Sigmoid colon (tissue), 7 donors: ENCODE results near the gene ZNF334. TPM values are rescaled to one million over a fixed set of nuclear protein-coding genes. Genes with fewer than 3 reads are reported as not detected.

Experiments used
- DNase-seq: peaks from one replicate; pipeline ENCODE4 v3.0.0-alpha.2; 2019
- H3K27ac ChIP-seq, 4 donors: fragments of 200-600 bp; sonication (generic); one replicate each; pipeline ENCODE4 v1.5.1; 2016 to 2019; ENCODE audit warnings: mild to moderate bottlenecking in 1 of 4
- H3K27me3 ChIP-seq, 3 donors: fragments of 200-600 bp; sonication (generic); one replicate each; pipeline ENCODE4 v1.5.1; 2019; ENCODE audit warnings: mild to moderate bottlenecking in 1 of 3
- H3K36me3 ChIP-seq, 4 donors: fragments of 200-600 bp; sonication (generic); one replicate each; pipeline ENCODE4 v1.5.1; 2016 to 2019
- H3K4me1 ChIP-seq, 4 donors: fragments of 200-600 bp; sonication (generic); one replicate each; pipeline ENCODE4 v1.5.1; 2017 to 2019
- H3K4me3 ChIP-seq, 4 donors: fragments of 200-600 bp; sonication (generic); one replicate each; pipeline ENCODE4 v1.5.1; 2017 to 2019; ENCODE audit warnings: mild to moderate bottlenecking in 2 of 4, moderate library complexity in 1 of 4
- H3K9me3 ChIP-seq, 4 donors: fragments of 200-600 bp in 3 of 4; sonication (generic) in 3 of 4; one replicate each; pipeline versions ENCODE4 v1.5.1 to v1.6.1; 2013 to 2019
- CTCF ChIP-seq, 4 experiments: fragments of 450-650 bp in 3 of 4; fragments of 200-600 bp in 1 of 4; IDR thresholded peaks; one replicate each; pipeline ENCODE4 v1.5.1; 2016 to 2019; ENCODE audit warnings: antibody characterized with exemption in 4 of 4, mild to moderate bottlenecking in 3 of 4, moderate library complexity in 2 of 4
- EP300 ChIP-seq, 4 donors: sonication (generic); formaldehyde crosslinking; IDR thresholded peaks; one replicate each; pipeline ENCODE4 v1.6.1; 2017; ENCODE audit warnings: antibody characterized with exemption in 4 of 4
- POLR2A ChIP-seq, 2 donors: fragments of 450-650 bp; IDR thresholded peaks; one replicate each; pipeline ENCODE4 v1.6.1; 2016; ENCODE audit warnings: antibody characterized with exemption in 2 of 2, mild to moderate bottlenecking in 2 of 2, moderate library complexity in 2 of 2
- POLR2AphosphoS5 ChIP-seq, 4 donors: sonication (generic); formaldehyde crosslinking; IDR thresholded peaks; one replicate each; pipeline ENCODE4 v1.6.1; 2017; ENCODE audit warnings: antibody characterized with exemption in 4 of 4
- WGBS, 2 donors: extraction: QIAGEN DNeasy Blood & Tissue Kit; methylation state at CpG; one replicate each; pipeline ENCODE4 v1.1.7; 2013; 5-methylcytosine and 5-hydroxymethylcytosine counted together
- intact Hi-C: fragments of 100-400 bp; cut with DNase I; formaldehyde crosslinking; loops from one replicate; pipeline ENCODE4 v1.15.1; 2023
- polyA plus RNA-seq, 3 donors: library from polyadenylated mRNA; stranded (reverse); fragments of 200-250 nt; gene quantifications; one replicate each; pipeline ENCODE4 v1.2.3, GENCODE V29; 2013
- total RNA-seq, 4 donors: library from RNA; depleted of rRNA; stranded (reverse); fragments of >200 nt; gene quantifications; one replicate each; pipeline ENCODE4 v1.1.0, GENCODE V29; 2016
- donor health status: healthy with polysubstance abuse.
- donor health status: Bipolar disorder and iron deficiency.
- donor health status: healthy.

The ZNF334 gene
- total and polyA plus RNA-seq, 7 donors = 0.46 to 6.6 (median 2.6) TPM

DNA sequence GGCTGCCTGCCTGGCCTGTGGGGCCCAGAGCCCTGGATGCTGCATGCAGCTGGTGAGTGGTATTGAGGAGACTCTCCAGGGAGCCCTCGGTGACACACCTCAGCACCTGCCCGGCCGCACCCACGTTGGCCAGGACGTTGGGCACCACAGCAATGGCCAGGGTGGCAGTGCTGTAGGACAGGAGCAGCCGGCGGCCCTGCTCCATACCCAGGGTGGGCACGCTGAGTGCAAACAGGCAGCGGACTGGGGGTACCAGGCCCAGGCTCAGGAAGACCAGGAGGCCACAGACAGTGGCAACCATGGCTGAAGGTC, 32.4 kb upstream of the ZNF334 start:
- intact Hi-C loops = no loop called here
- TF ChIP-seq POLR2A (IDR thresholded peaks at IDR 0.05) (no peak), CTCF (IDR thresholded peaks at IDR 0.05) (no peak), EP300 (IDR thresholded peaks at IDR 0.05) (no peak), POLR2AphosphoS5 (IDR thresholded peaks at IDR 0.05) (no peak)
- Histone ChIP-seq H3K4me1 (no peaks in the 10 kb centered on the region), H3K9me3 (no peaks in the 10 kb centered on the region), H3K36me3 (no peaks in the 10 kb centered on the region), H3K4me3 (no peak overlapping the region), H3K27me3 (peaks cover 0 to 12% (median 0%) of the 10 kb centered on the region in 3 donors), H3K27ac (no peak overlapping the region)
- DNase-seq = no peak
- 87 to 93% methylated on average over 9 of the region's 9 CpGs for WGBS, 2 donors

DNA sequence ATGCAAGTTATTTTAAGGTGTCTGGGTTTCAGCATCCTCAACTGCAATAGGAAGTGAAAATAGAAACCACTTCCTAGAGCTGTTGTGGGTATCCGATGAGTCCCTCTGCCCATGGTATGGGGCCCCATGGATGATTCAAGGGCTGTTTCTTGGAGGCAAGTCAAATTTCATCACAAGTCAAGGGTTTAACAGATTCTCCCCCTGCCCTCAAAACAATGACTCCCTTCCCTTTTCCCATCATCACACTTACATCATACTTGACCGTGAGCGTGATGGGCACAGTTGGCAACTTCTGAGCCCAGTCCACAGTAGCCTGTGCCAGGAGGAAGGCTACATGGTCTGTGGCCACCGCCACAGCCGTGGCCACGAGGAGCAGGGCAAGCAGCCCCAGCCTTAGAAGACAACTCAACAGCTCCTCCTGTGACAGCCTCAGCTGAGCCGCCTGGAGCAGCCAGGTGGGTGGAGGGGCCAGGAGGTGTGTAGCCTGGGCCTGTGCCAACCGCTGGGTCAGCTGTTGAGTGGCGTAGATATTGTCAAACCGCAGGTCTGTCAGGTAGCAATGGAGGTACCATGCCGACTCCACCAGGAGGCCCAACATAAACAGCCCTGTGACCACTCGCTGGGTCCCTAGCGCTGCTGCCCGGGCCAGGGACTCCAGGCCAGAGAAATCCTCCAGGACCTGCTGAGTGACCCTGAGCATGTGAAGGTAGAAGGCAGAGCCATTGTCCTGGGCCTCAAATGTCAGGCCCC, 31.9 kb upstream of the ZNF334 start:
- H3K27me3 ChIP-seq = peaks cover 0 to 12% (median 0%) of the 10 kb centered on the region in 3 donors
- no peak for DNase-seq
- intact Hi-C loops = no loop called here

DNA sequence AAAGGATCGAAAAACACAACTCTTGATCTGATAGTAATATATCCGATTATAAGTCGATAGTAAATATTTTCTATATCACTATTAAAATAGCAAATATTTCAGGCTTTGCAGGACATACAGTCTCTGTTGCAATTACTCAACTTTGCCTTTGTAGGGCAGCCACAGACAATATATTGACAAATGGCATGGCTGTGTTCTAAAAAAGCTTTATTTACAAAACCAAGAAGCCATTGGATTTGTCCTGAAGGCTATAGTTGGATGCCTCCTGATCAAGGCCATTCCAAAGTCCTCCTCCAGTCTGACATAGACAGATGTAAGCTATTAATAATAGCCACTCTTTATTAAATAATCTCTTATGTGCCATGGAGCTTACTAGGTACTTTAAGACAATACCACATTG, 31.2 kb upstream of the ZNF334 start:
- WGBS, 2 donors = 90 to 96% methylated on average over 3 of the region's 3 CpGs
- intact Hi-C loops = no loop called here
- Histone ChIP-seq H3K27me3 (peaks cover 0 to 12% (median 0%) of the 10 kb centered on the region in 3 donors), H3K27ac (no peak overlapping the region), H3K4me3 (no peak overlapping the region), H3K4me1 (no peaks in the 10 kb centered on the region), H3K36me3 (no peaks in the 10 kb centered on the region), H3K9me3 (no peaks in the 10 kb centered on the region)
- TF ChIP-seq POLR2AphosphoS5 (IDR thresholded peaks at IDR 0.05) (no peak), CTCF (IDR thresholded peaks at IDR 0.05) (no peak), POLR2A (IDR thresholded peaks at IDR 0.05) (no peak), EP300 (IDR thresholded peaks at IDR 0.05) (no peak)
- no peak for DNase-seq

More for the DNA sequence above, 31.9 kb upstream of the ZNF334 start:
- H3K4me3 ChIP-seq = no peak overlapping the region
- no peaks in the 10 kb centered on the region for H3K4me1 ChIP-seq
- no peaks in the 10 kb centered on the region for H3K9me3 ChIP-seq
- no peak overlapping the region for H3K27ac ChIP-seq
- H3K36me3 ChIP-seq = no peaks in the 10 kb centered on the region
- TF ChIP-seq POLR2A (IDR thresholded peaks at IDR 0.05) (no peak), CTCF (IDR thresholded peaks at IDR 0.05) (no peak), POLR2AphosphoS5 (IDR thresholded peaks at IDR 0.05) (no peak), EP300 (IDR thresholded peaks at IDR 0.05) (no peak)
- WGBS, 2 donors = 72 to 88% methylated on average over 14 of the region's 14 CpGs

DNA sequence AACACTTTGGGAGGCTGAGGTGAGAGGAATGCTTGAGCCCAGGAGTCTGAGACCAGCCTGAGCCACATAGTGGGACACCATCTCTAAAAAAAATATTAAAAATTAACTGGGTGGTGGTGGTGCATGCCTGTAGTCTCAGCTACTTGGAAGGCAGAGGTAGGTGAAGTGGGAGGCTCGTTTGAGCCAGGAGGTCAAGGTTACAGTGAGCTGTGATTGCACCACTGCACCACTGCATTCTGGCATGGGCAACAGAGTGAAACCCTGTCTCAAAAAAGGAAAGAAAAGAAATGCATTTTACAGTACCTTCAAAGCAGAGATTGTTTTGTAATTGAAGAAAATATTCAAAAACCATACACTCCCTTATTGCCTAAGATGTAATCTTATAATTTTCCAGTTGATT, 30.6 kb upstream of the ZNF334 start:
- Histone ChIP-seq H3K27me3 (peaks cover 0 to 12% (median 0%) of the 10 kb centered on the region in 3 donors), H3K27ac (no peak overlapping the region), H3K4me3 (no peak overlapping the region), H3K9me3 (no peaks in the 10 kb centered on the region), H3K4me1 (no peaks in the 10 kb centered on the region), H3K36me3 (no peaks in the 10 kb centered on the region)
- intact Hi-C loops = no loop called here
- TF ChIP-seq CTCF (IDR thresholded peaks at IDR 0.05) (no peak), EP300 (IDR thresholded peaks at IDR 0.05) (no peak), POLR2A (IDR thresholded peaks at IDR 0.05) (no peak), POLR2AphosphoS5 (IDR thresholded peaks at IDR 0.05) (no peak)
- 13 to 41% methylated on average over 1 of the region's 1 CpG for WGBS, 2 donors
- DNase-seq = no peak

DNA sequence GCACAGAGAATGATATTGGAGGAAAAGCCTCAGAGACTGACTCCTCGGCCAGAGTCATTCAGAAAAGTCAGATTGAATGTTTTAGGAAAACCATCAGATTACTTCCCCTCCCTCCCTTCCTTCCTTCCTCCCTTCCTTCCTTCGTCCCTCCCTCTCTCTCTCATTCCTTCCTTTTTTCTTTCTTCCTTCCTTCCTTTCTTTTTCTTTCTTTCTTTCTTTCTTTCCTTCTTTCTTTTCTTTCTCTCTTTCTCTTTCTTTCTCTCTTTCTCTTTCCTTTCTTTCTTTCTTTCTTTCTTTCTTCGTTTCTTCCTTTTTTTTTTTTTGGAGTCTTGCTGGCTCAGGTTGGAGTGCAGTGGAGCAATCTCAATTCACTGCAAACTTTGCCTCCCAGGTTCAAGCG, 29.7 kb upstream of the ZNF334 start:
- H3K27me3 ChIP-seq = peaks cover 0 to 17% (median 0%) of the 10 kb centered on the region in 3 donors
- intact Hi-C loops = no loop called here
- WGBS, 2 donors = 74 to 80% methylated on average over 4 of the region's 4 CpGs
- no peak overlapping the region for H3K4me3 ChIP-seq
- no peak for TF ChIP-seq POLR2AphosphoS5 (IDR thresholded peaks at IDR 0.05)
- TF ChIP-seq EP300 (IDR thresholded peaks at IDR 0.05) = no peak
- TF ChIP-seq CTCF (IDR thresholded peaks at IDR 0.05) = no peak
- TF ChIP-seq POLR2A (IDR thresholded peaks at IDR 0.05) = no peak
- H3K27ac ChIP-seq = no peak overlapping the region
- H3K36me3 ChIP-seq = no peaks in the 10 kb centered on the region
- H3K9me3 ChIP-seq = no peaks in the 10 kb centered on the region
- no peak for DNase-seq
- H3K4me1 ChIP-seq = no peaks in the 10 kb centered on the region
